22Rv1 (cell line): ENCODE results near the gene IL17RB.

ENCODE experiments used
- H3K27ac ChIP-seq: fragments of 450-650 bp; 2 replicates; pipeline ENCODE4 v1.5.1; 2017
- ZFX ChIP-seq: fragments of 450-650 bp; IDR thresholded peaks from 2 replicates; pipeline ENCODE4 v1.6.1; 2017; ENCODE audit warnings: antibody characterized with exemption, borderline replicate concordance
- TF ChIP-seq, protein P1 (sequence below): fragments of 450-650 bp; IDR thresholded peaks from 2 replicates; pipeline ENCODE4 v1.5.1; 2017; ENCODE audit warnings: mild to moderate bottlenecking

Gene IL17RB

DNA sequence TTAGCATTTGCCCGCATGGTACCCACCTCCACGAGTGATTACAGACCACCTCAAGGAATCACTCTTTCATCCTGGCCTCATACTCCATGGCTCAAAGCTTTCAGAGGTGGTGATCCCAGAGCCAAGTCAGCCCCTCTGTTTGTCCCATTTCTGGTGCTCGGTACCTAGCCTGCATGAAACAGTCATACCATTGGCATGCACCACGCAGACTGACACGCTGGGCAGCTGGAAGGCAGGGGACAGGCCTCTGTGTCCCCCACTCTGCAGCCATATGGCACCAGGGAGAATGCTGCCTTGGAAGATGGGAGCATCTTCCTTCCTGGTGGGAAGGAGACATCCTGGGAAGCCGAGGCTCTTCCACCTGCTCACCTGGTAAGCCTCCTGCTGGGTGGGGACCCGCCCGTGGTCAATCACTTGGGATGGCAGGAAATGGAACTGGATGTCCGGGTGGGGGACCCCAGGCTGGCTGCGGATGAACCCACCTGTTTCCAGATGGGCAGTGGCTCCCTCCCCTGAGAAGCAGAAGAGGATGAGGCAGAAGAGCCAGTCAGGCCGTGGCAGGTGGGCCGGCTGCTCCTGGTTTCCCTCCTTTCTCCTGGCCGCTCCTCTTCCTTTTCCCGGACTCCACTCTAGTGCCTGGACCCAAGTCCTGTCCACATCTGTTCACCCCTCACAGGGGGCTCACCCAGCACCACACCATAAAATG is 27.1 kb upstream of the IL17RB start:
- no peak overlapping the region for H3K27ac ChIP-seq
- TF ChIP-seq ZFX: no peak
- TF ChIP-seq, protein P1, sequence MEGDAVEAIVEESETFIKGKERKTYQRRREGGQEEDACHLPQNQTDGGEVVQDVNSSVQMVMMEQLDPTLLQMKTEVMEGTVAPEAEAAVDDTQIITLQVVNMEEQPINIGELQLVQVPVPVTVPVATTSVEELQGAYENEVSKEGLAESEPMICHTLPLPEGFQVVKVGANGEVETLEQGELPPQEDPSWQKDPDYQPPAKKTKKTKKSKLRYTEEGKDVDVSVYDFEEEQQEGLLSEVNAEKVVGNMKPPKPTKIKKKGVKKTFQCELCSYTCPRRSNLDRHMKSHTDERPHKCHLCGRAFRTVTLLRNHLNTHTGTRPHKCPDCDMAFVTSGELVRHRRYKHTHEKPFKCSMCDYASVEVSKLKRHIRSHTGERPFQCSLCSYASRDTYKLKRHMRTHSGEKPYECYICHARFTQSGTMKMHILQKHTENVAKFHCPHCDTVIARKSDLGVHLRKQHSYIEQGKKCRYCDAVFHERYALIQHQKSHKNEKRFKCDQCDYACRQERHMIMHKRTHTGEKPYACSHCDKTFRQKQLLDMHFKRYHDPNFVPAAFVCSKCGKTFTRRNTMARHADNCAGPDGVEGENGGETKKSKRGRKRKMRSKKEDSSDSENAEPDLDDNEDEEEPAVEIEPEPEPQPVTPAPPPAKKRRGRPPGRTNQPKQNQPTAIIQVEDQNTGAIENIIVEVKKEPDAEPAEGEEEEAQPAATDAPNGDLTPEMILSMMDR: no peak

- TF ChIP-seq, protein P1: no peak
- TF ChIP-seq ZFX: no peak
- H3K27ac ChIP-seq: no peak overlapping the region
These were observed 26.3 kb upstream of the IL17RB start for GRCh38 chr3:53820084-53820483.

- TF ChIP-seq ZFX: no peak
- TF ChIP-seq, protein P1: no peak
- H3K27ac ChIP-seq: no peak overlapping the region
These were observed 25.4 kb upstream of the IL17RB start for GRCh38 chr3:53820756-53821580.

GRCh38 chr3:53821631-53822121 is 24.7 kb upstream of the IL17RB start:
- TF ChIP-seq, protein P1: no peak
- no peak for TF ChIP-seq ZFX
- H3K27ac ChIP-seq: no peak overlapping the region

DNA sequence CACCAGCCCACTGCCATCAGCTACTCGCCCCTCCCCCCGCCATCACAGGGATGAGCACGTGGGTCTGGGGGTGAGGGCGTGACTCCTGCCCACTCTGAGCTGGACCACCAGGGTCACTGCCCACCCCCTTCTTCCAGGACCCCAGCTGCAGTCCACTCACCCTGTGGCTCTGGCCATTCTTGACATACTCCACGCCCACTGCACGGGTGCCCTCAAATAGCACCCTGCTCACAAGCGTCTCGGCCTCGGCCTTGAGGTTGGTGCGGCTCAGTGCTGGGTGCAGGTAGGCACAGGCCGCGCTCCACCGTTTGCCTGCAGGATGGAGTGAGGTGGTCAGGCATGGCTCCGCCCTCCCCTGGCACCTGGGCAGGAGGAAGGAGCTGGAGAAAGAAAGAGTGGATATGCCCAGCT is 24.0 kb upstream of the IL17RB start:
- no peak overlapping the region for H3K27ac ChIP-seq

DNA sequence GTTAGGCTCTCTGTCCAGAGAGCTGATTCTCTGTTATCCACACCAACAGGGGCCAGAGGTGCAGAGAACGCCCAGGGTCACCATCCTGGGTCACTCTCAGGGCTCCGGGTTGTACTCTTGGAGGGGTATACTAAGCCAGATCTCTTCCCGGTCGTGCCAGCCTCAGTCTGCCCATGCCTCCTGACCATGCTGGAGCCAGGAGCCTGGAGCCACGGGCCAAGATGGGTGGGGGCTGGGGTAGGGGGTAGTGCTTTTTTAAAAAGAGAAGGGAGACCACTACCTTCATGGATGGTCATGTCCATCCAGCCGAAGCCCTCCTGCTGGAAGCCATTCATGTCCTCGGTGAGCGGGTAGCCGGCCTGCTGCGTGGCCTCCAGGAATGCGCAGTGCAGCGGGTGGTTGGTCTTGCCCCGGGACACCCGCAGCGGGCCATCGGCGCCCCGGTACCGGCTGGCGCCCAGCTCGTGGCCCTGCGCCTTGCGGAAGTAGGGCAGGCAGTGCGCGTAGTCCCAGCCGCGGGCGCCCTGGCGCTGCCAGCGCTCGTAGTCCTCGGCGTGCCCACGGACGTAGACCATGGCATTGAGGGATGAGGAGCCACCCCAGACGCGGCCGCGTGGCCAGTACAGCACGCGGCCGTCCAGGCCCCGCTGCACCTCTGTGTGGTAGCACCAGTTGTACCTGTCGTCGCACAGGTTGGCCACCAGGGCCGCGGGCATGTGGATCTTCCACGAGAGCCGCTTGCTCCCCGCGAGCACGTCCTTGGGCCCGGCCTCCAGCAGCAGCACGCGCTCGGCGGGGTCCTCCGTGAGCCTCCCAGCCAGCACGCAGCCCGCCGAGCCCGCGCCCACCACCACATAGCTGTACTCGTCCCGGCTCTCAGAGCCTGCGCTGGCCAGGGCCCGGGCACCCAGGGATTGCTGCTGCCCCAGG is 23.1 kb upstream of the IL17RB start:
- H3K27ac ChIP-seq: no peak overlapping the region
- TF ChIP-seq, protein P1: no peak

More for the DNA sequence above, 24.0 kb upstream of the IL17RB start:
- no peak for TF ChIP-seq ZFX
- TF ChIP-seq, protein P1: no peak
